Heart left ventricle (tissue), 16 donors: ENCODE measurements around the gene HACD2. TPM values are rescaled to one million over a fixed set of nuclear protein-coding genes. Genes with fewer than 3 reads are reported as not detected.
"Not testable (repeated sequence)": the region's sequence is repeated elsewhere in the genome, so short reads cannot be mapped to it uniquely, and the experiment has no call there.

Source experiments
- ATAC-seq, 4 donors: fragments of 200-7000 bp; cut with Tn5 transposase; one replicate each; pipeline ENCODE4 v1.9.1; 2020 to 2022; ENCODE audit warnings: moderate library complexity in 4 of 4, mild to moderate bottlenecking in 3 of 4, moderate number of reproducible peaks in 1 of 4
- DNase-seq, 5 donors: peaks; one replicate each; pipeline ENCODE4 v3.0.0-alpha.2; 2020
- H3K27ac ChIP-seq, 12 donors: fragments of 200-600 bp; sonication (generic) in 4 of 12; one replicate each; pipeline versions ENCODE4 v1.5.0 to v1.8.0; 2016 to 2022; ENCODE audit warnings: mild to moderate bottlenecking in 2 of 12
- H3K27me3 ChIP-seq, 9 donors: fragments of 200-600 bp; sonication (generic) in 2 of 9; one replicate each; pipeline versions ENCODE4 v1.5.1 to v1.8.0; 2016 to 2022; ENCODE audit warnings: mild to moderate bottlenecking in 3 of 9
- H3K36me3 ChIP-seq, 9 donors: fragments of 200-600 bp; sonication (generic) in 2 of 9; one replicate each; pipeline versions ENCODE4 v1.5.0 to v1.8.0; 2018 to 2022; ENCODE audit warnings: mild to moderate bottlenecking in 2 of 9
- H3K4me1 ChIP-seq, 12 donors: fragments of 200-600 bp; sonication (generic) in 4 of 12; one replicate each; pipeline versions ENCODE4 v1.5.0 to v1.8.0; 2016 to 2022; ENCODE audit warnings: mild to moderate bottlenecking in 3 of 12
- H3K4me3 ChIP-seq, 12 donors: fragments of 200-600 bp; sonication (generic) in 4 of 12; one replicate each; pipeline versions ENCODE4 v1.5.0 to v1.8.0; 2017 to 2022; ENCODE audit warnings: mild to moderate bottlenecking in 9 of 12, moderate library complexity in 4 of 12
- H3K9me3 ChIP-seq, 12 donors: fragments of 200-600 bp; sonication (generic) in 4 of 12; one replicate each; pipeline versions ENCODE4 v1.5.0 to v1.8.0; 2016 to 2022; ENCODE audit warnings: mild to moderate bottlenecking in 1 of 12
- CTCF ChIP-seq, 12 donors: fragments of 200-600 bp; sonication (generic) in 4 of 12; IDR thresholded peaks; one replicate each; pipeline versions ENCODE4 v1.5.0 to v1.8.0; 2018 to 2022; ENCODE audit warnings: antibody characterized with exemption in 12 of 12, mild to moderate bottlenecking in 5 of 12
- POLR2A ChIP-seq, 2 donors: fragments of 450-650 bp; IDR thresholded peaks; one replicate each; pipeline ENCODE4 v1.6.1; 2017; ENCODE audit warnings: antibody characterized with exemption in 2 of 2, mild to moderate bottlenecking in 2 of 2, moderate library complexity in 2 of 2
- WGBS, 4 donors: extraction: QIAGEN DNeasy Blood & Tissue Kit in 2 of 4; methylation state at CpG; one replicate each; pipeline versions ENCODE4 v1.1.5 to v1.1.7; 2013 to 2018; 5-methylcytosine and 5-hydroxymethylcytosine counted together
- intact Hi-C, 10 donors: fragments of 100-400 bp; cut with DNase I; formaldehyde crosslinking; loops; one replicate each; pipeline versions ENCODE4 v1.11.1 to v1.14.2; 2022
- polyA plus RNA-seq, 2 donors: library from polyadenylated mRNA; stranded (reverse); fragments of 200-250 nt; gene quantifications; one replicate each; pipeline ENCODE4 v1.2.3, GENCODE V29; 2013
- total RNA-seq, 9 donors: library from RNA; depleted of rRNA in 2 of 9; stranded (reverse); fragments of >200 nt in 2 of 9; fragmentation: NEBNext Ultra II Directional in 3 of 9; extraction: Animal tissue kit (Norgen Biotek cat#: 25700) in 3 of 9; gene quantifications; one replicate each; pipeline versions ENCODE4 v1.1.0 to v1.2.4, GENCODE V29; 2016 to 2023
- donor health status: ischemic (EF 13 %, LVEDD 7.1; RV severe dilation, severe dysfunction).
- donor health status: healthy with polysubstance abuse.
- donor health status: DM: no; HTN: yes; CAD: no.
- donor health status: DM: no; HTN: no; CAD: no.
- donor health status: ischemic (EF 25% LVEDD 6.9; RV normal size, moderate dysfunction).
- donor health status: ischemic (EF 25% LVEDD 5.7; RV mildly dilated, moderate dysfunction).
- donor health status: healthy.
- donor health status: DM: yes; HTN: yes; CAD: no.
- donor health status: ischemic (EF 35%, LVEDD 5.7; RV mildly dilated, moderate dysfunction).
- donor health status: nonischemic (EF 11% LVEDD 7.7; RV severe dilation, severe dysfunction).
- donor health status: DM: yes; HTN: yes; CAD: no.
- donor health status: PGD.
- donor health status: ischemic (EF 29% LVEDD 5.4; RV normal size, mild dysfunction).
- donor health status: nonischemic (EF 23%, LVEDD 6.1; RV moderate dilation, normal function).

Gene HACD2
- total and polyA plus RNA-seq, 11 donors, result 5.6 to 23.3 (median 9.7) TPM

DNA sequence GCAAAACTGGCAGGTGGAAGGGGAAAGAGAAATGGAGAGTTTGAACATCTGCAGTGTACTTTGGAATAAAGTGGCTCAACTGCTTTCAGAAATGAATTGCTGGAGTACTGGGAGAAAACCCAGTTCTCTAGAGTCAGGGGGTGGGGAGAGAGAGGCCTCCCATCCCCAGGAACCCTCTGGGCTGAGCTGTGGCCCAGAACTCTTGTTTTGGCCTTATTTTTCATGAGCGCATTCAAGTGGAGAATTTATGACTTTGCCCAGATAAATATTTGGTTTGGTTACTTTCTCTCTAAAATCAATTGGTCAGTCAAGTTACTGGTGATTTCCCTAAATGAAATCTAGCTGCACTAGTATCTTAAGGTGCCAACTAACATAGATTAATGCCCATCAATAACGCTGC lies 28.7 kb upstream of the HACD2 start:
- ATAC-seq (no peak), DNase-seq (no peak)
- TF ChIP-seq CTCF (IDR thresholded peaks at IDR 0.05), result no peak
- TF ChIP-seq POLR2A (IDR thresholded peaks at IDR 0.05), result no peak
- intact Hi-C loops, result no loop called here
- Histone ChIP-seq H3K36me3 (peaks cover 0 to 37% (median 13%) of the 10 kb centered on the region in 9 donors), H3K4me3 (no peak overlapping the region), H3K4me1 (peaks cover 0 to 21% (median 9%) of the 10 kb centered on the region in 12 donors), H3K9me3 (no peaks in the 10 kb centered on the region), H3K27ac (peak overlapping the region in 1 of 12 donors; percentile 83), H3K27me3 (no peaks in the 10 kb centered on the region)
- 91 to 94% (median 93%) methylated on average over 2 of the region's 2 CpGs for WGBS, 4 donors

DNA sequence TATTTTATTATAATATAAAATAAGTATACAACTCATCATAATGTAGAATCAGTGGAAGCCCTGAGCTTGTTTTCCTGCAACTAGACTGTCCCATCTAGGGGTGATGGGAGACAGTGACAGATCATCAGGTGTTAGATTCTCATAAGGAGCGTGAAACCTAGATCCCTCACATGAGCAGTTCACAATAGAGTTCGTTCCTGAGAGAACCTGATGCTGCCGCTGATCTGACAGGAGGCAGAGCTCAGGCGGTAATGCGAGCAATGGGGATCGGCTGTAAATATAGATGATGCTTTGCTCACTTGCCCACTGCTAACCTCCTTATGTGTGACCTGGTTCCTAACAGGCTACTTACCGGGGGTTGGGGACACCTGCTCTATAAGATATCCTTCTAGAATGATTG lies 26.8 kb upstream of the HACD2 start:
- 91 to 97% (median 95%) methylated on average over 7 of the region's 7 CpGs for WGBS, 4 donors
- H3K27me3 ChIP-seq, H3K4me3 ChIP-seq, DNase-seq, intact Hi-C loops, H3K9me3 ChIP-seq, ATAC-seq: not testable (repeated sequence)
- Histone ChIP-seq H3K36me3 (peaks cover 0 to 36% (median 13%) of the 10 kb centered on the region in 9 donors), H3K4me1 (peaks cover 0 to 14% (median 0%) of the 10 kb centered on the region in 12 donors), H3K27ac (peak overlapping the region in 1 of 12 donors; percentile 7)

DNA sequence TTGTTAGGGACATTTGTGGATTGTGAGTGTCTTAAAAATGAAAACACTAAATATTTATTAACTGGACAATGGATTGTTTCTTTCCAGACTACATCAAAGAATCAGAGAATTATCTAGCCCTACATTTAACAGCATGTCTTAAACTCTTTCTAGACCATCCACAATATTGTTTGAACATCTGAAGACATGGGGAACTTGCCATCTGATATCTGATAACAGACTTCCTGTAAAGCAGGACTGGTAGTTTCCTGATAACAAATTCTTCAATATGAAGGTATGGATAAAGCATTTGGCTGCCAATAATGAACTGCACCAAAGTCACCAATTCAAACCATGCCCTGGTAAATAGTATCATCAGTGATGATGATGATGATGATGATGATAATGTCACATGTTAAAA lies 26.2 kb upstream of the HACD2 start:
- Histone ChIP-seq H3K4me1 (peaks cover 0 to 14% (median 0%) of the 10 kb centered on the region in 12 donors), H3K27ac (no peak overlapping the region), H3K9me3 (no peaks in the 10 kb centered on the region), H3K36me3 (peaks cover 0 to 30% (median 13%) of the 10 kb centered on the region in 9 donors), H3K27me3 (no peaks in the 10 kb centered on the region), H3K4me3 (no peak overlapping the region)
- no peak for TF ChIP-seq CTCF (IDR thresholded peaks at IDR 0.05)
- intact Hi-C loops, result no loop called here
- ATAC-seq (no peak), DNase-seq (no peak)

- Histone ChIP-seq H3K4me3 (no peak overlapping the region), H3K9me3 (no peaks in the 10 kb centered on the region), H3K27ac (peak overlapping the region in 1 of 12 donors; percentile 33), H3K4me1 (peaks cover 0 to 14% (median 1%) of the 10 kb centered on the region in 12 donors), H3K36me3 (peaks cover 0 to 30% (median 12%) of the 10 kb centered on the region in 9 donors), H3K27me3 (no peaks in the 10 kb centered on the region)
- no peak for DNase-seq
- no peak for ATAC-seq
- TF ChIP-seq CTCF (IDR thresholded peaks at IDR 0.05) (no peak), POLR2A (IDR thresholded peaks at IDR 0.05) (no peak)
- WGBS, 4 donors, result 69 to 81% (median 75%) methylated on average over 3 of the region's 3 CpGs
- intact Hi-C loops, result no loop called here
Measured at GRCh38 chr3:123610331-123610730, 25.5 kb upstream of the HACD2 start.

- Histone ChIP-seq H3K4me3 (no peak overlapping the region), H3K27ac (peak overlapping the region in 2 of 12 donors; percentile 28 to 34), H3K4me1 (peaks cover 0 to 14% (median 1%) of the 10 kb centered on the region in 12 donors), H3K36me3 (peaks cover 0 to 28% (median 10%) of the 10 kb centered on the region in 9 donors), H3K27me3 (no peaks in the 10 kb centered on the region), H3K9me3 (no peaks in the 10 kb centered on the region)
- TF ChIP-seq POLR2A (IDR thresholded peaks at IDR 0.05) (no peak), CTCF (IDR thresholded peaks at IDR 0.05) (no peak)
- DNase-seq (no peak), ATAC-seq (peak in 1 of 4 donors; percentile 62)
- intact Hi-C loops, result no loop called here
- 29 to 59% (median 45%) methylated on average over 5 of the region's 5 CpGs for WGBS, 4 donors
Measured at GRCh38 chr3:123609063-123609462, 24.2 kb upstream of the HACD2 start.
